Measurements from ENCODE around the gene DFFB. TPM values are rescaled to one million over a fixed set of nuclear protein-coding genes. Genes with fewer than 3 reads are reported as not detected.

Gene DFFB
- total and polyA plus RNA-seq, 2 of the 4 experiments (the other 2 are of a cell fraction): 6.5 to 7.3 TPM

- dilution Hi-C loops (cut with HindIII; ENCODE audit: low sequenced_read_pairs, unreplicated experiment): no loop called here
- H3K23ac ChIP-seq (ENCODE audit: low read depth, low read length): no peak overlapping the region
- no peaks in the 10 kb centered on the region for H3K9me3 ChIP-seq (ENCODE audit: control insufficient read depth, insufficient read depth, low read length)
- H4K20me1 ChIP-seq (ENCODE audit: insufficient read depth, low read length): no peaks in the 10 kb centered on the region
- H2AK5ac ChIP-seq (ENCODE audit: low read depth, low read length): no peak overlapping the region
- ChIA-PET CTCF (no interaction called here), POLR2A (ENCODE audit: unreplicated experiment) (no interaction called here)
- ATAC-seq (ENCODE audit: low read depth): no peak
- H3K4me1 ChIP-seq (ENCODE audit: control insufficient read depth, insufficient read depth, low read length): no peaks in the 10 kb centered on the region
- H3K4me3 ChIP-seq (ENCODE audit: insufficient read depth, low read depth, low read length): no peak overlapping the region
- no peak overlapping the region for H2BK120ac ChIP-seq (ENCODE audit: low read depth, low read length)
- H3K9me1 ChIP-seq (ENCODE audit: insufficient read depth, low read length): no peaks in the 10 kb centered on the region
- no peak overlapping the region for H3K27ac ChIP-seq (ENCODE audit: insufficient read depth, low read length)
- peaks cover 33% of the 10 kb centered on the region for H3K36me3 ChIP-seq (ENCODE audit: control insufficient read depth, insufficient read depth, low read length)
- H2AFZ ChIP-seq (replicated peaks; ENCODE audit: low read length, poor library complexity): no peak overlapping the region
- in situ Hi-C loops (cut with MboI; ENCODE audit: low sequenced_read_pairs): no loop called here
- H3K27me3 ChIP-seq (ENCODE audit: control insufficient read depth, insufficient read depth, low read length): no peaks in the 10 kb centered on the region
- H3K79me1 ChIP-seq (ENCODE audit: low read depth in 1 of 2, low read length in 2 of 2): no peaks in the 10 kb centered on the region
- no peak overlapping the region for H4K5ac ChIP-seq (ENCODE audit: low read depth, low read length)
- no peak overlapping the region for H3K18ac ChIP-seq (ENCODE audit: low read depth, low read length)
- no peak overlapping the region for H3K9ac ChIP-seq (ENCODE audit: low read depth, low read length)
- H2BK15ac ChIP-seq (ENCODE audit: low read depth, low read length): no peak overlapping the region
- intact Hi-C loops (cut with micrococcal nuclease): no loop called here
- TF ChIP-seq MAZ (IDR thresholded peaks at IDR 0.05; ENCODE audit: borderline replicate concordance, low read depth, low read length): no peak
- TF ChIP-seq BHLHE40 (IDR thresholded peaks at IDR 0.05; ENCODE audit: low read depth, low read length): no peak
- no peak for TF ChIP-seq POLR2A (IDR thresholded peaks at IDR 0.05; ENCODE audit: low read depth, low read length)
- TF ChIP-seq MAFK (IDR thresholded peaks at IDR 0.05; ENCODE audit: low read depth, low read length): no peak
- no peak for TF ChIP-seq CHD1 (IDR thresholded peaks at IDR 0.05; ENCODE audit: low read depth, low read length)
- no peak for TF ChIP-seq FOS (IDR thresholded peaks at IDR 0.05; ENCODE audit: low read depth, low read length)
- TF ChIP-seq MXI1 (IDR thresholded peaks at IDR 0.05; ENCODE audit: borderline replicate concordance, low read depth, low read length): no peak
- no peak for TF ChIP-seq CEBPB (IDR thresholded peaks at IDR 0.05; ENCODE audit: low read depth, low read length)
- no peak for TF ChIP-seq RFX5 (IDR thresholded peaks at IDR 0.05; ENCODE audit: low read depth, low read length)
- no peak for TF ChIP-seq NFE2L2 (IDR thresholded peaks at IDR 0.05; ENCODE audit: low read depth, low read length)
- no peak for TF ChIP-seq USF2 (IDR thresholded peaks at IDR 0.05; ENCODE audit: low read depth, low read length)
- no peak for TF ChIP-seq RAD21 (IDR thresholded peaks at IDR 0.05; ENCODE audit: low read length)
- TF ChIP-seq CTCF (conservative IDR thresholded peaks at IDR 0.05; ENCODE audit: low read depth, low read length): no peak
- no peak for TF ChIP-seq RCOR1 (IDR thresholded peaks at IDR 0.05; ENCODE audit: insufficient replicate concordance, low read length)
- TF ChIP-seq ELK1 (IDR thresholded peaks at IDR 0.05; ENCODE audit: borderline replicate concordance, low read depth, low read length): no peak
- TF ChIP-seq SMC3 (IDR thresholded peaks at IDR 0.05; ENCODE audit: low read depth, low read length): no peak
- no peak overlapping the region for H4K91ac ChIP-seq (ENCODE audit: insufficient read depth, low read depth, low read length)
- H3K4ac ChIP-seq (ENCODE audit: low read depth, low read length): no peak overlapping the region
- no peak overlapping the region for H3K14ac ChIP-seq (replicated peaks; ENCODE audit: low read depth, low read length)
- H3K56ac ChIP-seq (ENCODE audit: extremely low read depth, insufficient read depth, low read length): no peak overlapping the region
- 89% methylated on average over 22 of the region's 28 CpGs; no CpG with 5 or more reads in 1 of the 2 experiments for whole genome bisulfite sequencing, 2 experiments (ENCODE audit: extremely low coverage in 2 of 2, insufficient read length in 1 of 2)
- no peak overlapping the region for H3K4me2 ChIP-seq (ENCODE audit: low read depth, low read length)
- H4K8ac ChIP-seq (ENCODE audit: low read depth in 2 of 2, low read length in 2 of 2): no peak overlapping the region
- H2BK20ac ChIP-seq (ENCODE audit: low read depth, low read length): no peak overlapping the region
- no TSS peak for BruUV-seq (replicated peaks)
- peak overlapping the region; percentile 40 for H2AK9ac ChIP-seq (replicated peaks; ENCODE audit: low read depth, low read length, poor library complexity)
- no peak for DNase-seq
- no peak overlapping the region for H2BK5ac ChIP-seq (ENCODE audit: low read depth, low read length, poor library complexity, severe bottlenecking)
Measured at GRCh38 chr1:3817821-3818597, 39.3 kb upstream of the DFFB start.
